HG03175 (cell line): Measurements from ENCODE around the gene LACTBL1.

Experiments
- ATAC-seq: cut with Tn5 transposase; IDR thresholded peaks from one replicate; pipeline ENCODE4 v1.9.1; 2021; ENCODE audit warnings: mild to moderate bottlenecking, moderate library complexity; ENCODE audit not compliant: unreplicated experiment

LACTBL1 gene

DNA sequence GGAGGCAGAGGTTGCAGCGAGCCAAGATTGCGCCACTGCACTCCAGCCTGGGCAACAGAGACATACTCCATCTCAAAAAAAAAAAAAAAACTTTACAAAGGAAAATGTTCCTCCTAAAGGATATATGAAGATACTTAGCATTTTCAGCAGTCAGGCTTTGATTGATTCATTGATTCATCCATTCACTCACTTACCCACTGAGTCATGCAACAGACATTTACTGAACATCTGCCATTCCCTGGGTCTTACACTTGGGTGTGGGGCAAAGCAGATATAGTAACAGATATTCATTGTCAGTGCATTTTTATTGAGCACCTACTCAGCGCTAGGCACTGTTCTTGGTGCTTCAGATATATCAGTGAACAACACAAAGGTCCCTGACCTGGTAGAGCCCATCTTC, 5.6 kb upstream of the LACTBL1 start:
- ATAC-seq: no peak

DNA sequence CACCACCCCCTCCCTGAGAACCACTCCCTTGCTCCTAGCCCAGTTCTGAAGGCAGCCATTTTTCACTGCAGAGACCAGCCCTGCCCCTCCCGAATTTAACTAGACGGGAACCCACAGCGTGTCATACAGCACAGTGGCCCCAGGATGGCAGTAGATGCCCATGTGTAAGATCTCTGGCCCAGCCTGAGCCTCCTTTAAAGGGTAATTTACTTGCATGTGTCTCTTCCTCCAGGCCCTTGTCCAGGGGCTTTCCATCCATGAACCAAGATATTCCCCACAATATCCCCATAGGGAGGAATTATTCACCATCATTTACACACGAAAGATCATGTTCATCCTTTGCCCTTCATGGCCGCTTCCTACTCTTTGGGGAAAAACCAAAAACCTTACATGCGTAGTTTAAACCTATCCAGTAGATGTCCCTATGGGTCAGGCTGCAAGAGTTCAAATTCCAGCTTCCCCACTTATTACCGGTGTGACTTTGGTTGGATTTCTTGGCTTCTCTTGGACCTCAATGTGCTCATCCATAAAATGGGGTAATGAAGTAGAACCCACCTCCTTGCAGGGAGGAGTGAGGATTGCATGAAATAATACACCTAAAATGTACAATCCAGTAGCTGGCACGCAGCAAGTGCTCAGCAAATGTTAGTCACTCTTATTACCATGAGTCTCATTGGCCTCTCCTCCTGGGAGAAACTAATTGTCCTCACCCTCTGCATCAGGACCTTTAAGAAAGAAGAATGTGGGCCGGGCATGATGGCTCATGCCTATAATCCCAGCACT, 4.0 kb upstream of the LACTBL1 start:
- peak; percentile 70 for ATAC-seq

DNA sequence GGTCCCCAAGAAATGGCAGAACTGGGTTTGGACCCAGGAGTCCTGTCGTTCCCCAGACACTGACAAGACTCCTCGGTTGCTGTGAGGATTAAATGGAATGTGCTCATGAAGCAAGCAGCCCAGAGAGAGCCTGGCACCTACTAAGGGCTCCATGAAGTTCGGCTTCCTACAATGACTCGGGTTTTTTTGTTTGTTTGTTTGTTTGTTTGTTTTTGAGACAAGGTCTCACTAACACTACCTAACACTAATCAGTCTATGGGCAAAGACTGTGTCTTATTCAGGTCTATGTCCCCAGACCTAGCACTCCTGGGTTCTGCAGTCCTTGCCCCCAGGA, 3.4 kb upstream of the LACTBL1 start:
- ATAC-seq: no peak

DNA sequence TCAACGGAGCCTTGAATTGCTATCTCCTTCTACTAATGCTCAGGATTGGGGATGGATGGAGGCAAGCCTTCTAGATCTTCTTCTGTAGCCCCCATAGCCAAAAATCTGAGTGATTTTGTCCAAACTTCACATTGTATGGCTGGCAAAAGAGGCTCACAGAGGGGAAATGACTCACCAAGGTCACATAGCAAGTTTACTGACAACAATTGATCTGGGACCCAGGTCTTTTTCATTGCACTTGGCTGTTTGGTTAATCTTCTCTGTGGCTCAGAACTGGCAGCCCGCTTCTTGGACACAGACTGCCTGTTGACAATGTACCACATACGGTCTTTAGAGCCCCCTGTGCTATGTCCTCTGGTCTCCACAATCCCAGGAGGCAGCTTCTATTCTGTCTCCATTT, 3.0 kb upstream of the LACTBL1 start:
- no peak for ATAC-seq

DNA sequence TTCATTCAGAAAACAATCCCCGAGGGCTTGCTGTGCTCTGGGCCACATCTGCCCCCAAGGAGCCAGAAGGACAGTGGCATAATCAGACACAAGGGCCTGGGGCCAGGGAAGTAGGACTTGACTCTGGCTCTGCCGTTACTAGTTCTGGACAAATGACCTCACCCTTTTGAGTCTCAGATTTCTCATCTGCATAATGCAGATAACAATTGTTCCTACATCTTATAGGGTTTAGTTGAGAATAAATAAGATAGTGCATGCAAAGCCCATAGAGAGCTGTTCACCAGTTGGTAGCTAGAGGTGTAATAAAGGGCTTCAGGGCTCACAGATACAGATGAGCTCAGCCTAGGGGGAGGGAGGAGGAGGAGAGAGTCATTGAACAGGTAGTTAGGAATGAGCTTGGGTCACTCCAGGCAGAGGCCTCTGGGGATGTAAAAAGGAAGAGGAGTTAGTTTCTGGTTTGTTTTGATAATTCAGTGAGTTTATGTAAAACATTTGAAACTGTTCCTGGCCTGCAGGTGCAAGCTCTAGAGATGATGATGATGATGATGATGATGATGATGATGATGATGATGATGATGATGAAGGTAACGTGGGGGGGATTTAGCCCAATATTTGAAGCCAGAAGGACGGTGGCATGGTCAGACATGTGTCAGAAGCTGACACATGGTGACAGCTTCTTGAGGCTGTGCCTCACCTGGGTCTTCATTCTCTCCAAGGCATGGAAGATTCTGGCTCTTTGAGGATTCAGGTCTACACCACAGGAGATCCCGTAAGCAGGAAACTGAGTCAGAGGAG, 858 bp downstream of the LACTBL1 start:
- ATAC-seq: no peak

DNA sequence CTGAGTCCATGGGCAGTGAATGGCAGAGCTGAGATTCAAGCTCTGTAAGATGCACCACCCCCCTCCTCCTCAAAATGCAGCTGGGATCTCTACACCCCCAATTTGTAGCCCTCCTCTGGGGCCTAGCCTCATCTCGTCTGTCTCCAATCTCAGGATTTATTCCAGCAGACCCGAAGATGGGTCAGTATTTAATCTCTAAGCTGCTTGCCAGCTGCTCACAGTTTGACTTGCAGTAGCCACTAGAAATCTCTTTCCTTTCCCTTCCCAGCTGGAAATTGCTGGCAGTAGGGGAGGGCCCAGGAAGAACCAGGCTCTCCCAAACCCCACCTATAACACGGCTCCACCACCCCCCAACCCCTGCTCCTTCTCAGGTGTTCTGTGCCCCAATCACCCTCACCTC, 1.5 kb downstream of the LACTBL1 start:
- ATAC-seq: no peak

DNA sequence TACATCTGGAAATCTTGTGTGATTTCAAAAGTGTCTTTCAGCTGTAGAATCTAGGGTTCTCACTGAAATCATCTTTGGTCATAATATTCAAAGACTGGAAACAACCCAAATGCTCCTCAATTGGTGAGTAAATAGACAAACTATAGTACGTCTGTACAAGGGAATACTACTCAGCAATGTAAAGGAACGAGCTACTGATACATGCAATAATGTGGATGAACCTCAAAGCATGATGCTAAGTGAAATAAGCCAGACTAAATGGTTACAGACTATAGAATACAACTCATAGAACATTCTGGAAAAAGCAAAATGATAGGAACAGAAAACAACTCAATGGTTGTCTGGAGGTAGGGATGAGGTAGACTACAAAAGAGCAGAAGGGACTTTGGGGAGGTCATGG, 2.6 kb downstream of the LACTBL1 start:
- no peak for ATAC-seq

DNA sequence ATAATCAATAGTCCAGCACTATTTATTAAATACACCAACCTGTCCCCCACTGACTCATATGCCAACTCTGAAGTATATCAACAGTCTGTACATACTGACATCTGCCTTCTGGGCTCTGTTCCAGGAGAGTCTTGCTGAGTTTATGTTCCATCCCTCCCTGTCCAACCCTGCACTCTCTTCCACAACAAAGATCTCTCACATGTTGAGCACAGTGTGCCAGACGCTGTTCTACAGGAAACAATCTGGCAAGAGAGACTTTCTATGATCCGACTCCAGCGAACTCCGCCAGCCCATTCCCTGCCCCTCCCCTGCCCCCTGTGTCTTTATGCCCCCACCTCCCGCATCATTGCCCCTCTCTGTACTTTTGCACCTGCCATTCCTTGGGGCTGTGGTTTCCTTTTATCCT, 3.4 kb downstream of the LACTBL1 start:
- ATAC-seq: no peak

DNA sequence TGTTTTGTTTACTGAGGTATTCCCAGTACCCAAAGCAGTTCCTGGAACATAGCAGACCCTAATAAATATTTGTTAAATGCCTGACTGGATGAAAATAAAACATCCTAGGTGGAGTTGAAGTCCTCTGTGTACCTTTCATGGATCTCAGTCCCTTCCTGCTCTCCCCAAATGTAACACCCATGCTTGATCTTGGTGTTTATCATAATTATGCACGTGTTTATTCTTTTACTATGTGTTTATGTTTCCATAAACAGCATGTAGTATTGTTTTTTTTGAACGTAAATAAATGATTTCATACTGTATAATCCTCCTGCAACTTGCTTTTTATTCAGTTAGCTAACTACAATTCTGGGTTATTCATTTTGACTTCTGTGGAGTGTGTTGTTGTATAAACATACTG, 4.8 kb downstream of the LACTBL1 start:
- ATAC-seq: no peak

DNA sequence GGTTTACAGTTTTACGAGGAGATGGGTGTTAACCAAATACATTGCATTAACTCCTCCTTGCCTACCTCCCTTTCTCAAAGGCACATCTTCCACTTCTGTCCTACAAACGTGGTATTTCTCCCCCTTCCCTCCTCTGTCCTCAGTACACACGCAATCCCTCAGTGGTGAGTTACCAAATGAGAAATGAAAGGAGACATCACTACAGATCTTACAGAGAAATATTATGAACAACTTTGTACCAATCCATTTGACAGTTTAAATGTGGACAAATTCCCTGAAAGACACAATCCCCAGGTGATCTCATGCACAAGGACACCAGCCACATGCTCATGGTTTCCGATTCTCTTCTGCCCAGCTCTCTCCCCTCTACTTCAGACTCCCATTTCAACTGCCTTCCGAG, 6.4 kb downstream of the LACTBL1 start:
- ATAC-seq: no peak

DNA sequence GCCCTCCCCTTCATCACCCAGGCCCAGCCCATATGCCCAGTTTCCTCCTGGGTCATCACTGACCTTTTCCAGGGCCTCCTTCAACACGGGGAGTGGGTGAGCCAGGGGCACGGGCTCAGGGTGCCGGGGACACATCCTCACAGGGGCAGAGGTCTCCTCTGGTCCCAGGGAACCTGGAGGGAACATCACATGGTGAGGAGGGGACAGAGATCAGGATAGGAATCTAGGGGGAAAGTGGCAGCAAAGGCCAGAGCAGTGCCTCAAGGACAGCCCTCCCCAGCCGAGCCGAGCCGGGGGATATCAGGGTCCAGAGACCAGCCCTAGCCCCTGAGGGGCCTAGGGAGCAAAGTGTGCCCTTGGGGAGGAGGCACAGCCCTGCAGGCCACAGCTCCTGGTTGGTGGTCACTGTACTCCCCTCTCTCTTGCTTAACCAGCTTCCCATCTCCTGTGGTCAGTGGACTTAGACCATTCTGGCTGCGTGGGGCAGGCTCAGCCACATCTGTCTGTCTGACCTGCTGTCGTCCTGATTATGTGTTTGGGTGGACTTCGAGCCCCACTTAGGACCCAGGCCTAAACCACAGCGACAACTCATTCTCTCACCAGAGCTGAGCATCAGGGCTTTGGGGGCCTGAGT, 9.5 kb downstream of the LACTBL1 start:
- no peak for ATAC-seq

DNA sequence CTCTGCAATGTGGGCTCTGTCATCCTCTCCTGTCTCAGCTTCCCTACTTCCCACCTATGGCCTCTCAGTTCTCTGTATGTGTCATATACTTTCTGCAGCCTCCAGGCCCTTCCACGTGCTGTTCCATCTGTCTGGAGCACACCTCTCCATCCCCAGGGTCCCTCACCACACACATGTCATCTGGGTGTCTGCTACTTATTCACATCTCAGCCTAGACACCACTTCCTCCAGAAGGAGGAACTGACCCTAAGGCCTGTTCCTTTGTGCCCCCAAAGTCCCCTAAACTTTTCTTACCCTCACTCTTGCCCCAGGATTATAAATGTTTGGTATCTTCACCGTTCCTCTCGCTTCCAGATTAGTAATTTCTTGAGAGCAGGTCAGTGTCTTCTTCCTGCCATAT, 10.1 kb downstream of the LACTBL1 start:
- ATAC-seq: no peak

DNA sequence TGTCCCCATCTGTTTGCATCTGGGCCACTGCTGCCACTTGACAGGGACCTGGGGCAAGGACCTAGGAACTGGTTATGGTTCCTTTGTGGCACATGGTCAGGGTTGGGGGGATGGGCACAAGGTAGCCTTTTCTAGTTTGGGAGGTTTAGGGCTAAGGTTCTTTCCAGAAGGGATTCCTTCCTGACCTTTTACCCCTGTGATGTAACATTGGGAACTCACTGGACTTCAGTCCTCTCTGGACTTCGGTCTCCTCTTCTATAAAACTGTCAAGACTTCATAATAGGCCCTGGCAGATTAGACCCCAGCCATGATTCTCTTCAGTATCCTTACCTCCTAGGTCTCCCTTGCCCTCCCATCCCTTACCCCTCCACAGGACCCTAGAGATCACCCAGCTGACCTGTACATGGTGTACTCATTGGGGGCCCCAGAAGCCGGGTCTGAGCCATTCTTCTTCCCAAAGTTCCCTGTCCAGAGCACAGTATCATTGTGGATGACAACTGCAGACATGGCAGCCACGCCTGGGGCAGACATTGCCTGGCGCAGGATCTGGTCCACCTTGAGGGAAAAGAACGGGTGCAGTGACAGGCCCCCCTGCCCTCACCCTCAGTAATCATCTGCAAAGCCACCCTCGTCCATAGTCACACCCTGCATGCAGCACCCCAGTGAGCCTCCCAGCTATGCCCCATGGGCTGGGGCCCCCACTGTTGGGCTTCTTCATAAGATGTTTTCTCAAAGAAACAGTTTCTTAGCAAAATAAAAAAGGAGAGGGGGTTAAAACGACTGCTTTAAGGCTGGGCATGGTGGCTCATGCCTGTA, 12.9 kb downstream of the LACTBL1 start:
- ATAC-seq: no peak

DNA sequence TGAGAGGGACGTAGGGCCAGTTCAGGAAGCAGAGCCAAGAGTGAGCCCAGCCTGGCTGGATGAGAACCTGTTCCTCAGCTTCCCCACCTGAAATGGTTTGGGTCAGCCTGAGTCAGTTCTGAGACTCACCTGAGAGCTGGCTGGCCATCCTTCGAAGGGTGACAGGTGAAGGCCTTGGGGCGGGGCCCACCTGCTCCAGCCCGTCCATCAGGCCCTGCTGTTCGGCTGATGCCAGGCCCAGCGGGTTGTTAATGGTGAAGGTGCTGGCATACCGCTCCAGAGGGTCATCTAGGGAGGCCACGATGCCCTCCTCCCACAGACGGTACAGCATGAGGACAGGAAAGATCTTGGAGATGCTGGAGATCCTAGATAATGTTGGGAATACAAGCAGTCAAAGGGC, 14.1 kb downstream of the LACTBL1 start:
- no peak for ATAC-seq

DNA sequence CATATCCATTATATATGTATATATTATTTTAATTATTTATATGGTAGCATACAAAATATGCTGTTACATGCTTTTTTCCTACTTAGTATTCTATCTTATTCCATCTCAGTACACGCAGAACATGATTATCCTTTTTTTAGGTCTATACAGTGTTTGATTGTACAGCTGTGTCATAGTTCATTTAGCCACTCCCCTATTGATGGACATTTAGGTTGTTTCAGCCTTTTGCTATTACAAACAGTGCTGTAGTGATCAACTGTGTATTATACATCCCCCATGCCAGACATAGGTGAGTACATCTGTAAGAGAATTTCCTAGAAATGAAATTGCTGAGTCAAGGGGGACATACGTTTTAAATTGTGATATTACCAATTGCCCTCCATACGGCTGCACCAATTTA, 15.6 kb downstream of the LACTBL1 start:
- ATAC-seq: no peak

DNA sequence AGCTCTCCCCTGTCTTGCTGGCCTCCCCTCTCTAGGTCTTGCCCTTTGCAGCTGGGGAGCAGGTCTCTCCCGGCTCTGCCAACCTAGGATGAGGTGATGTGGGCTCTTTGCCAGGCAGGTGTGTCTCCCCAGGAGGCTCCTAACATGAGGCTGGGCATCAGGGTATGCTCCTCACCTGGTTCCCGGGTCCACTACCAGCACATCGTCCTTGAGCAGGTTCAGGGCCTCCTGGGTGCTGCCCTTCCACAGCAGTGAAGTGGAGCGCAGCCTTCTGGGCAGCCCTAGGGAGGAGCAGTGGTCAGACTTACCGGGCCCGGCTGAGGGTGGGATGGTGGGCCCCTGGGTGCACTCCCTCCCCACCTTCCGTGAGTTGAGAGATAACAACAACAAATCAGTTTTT, 17.5 kb downstream of the LACTBL1 start:
- ATAC-seq: no peak

DNA sequence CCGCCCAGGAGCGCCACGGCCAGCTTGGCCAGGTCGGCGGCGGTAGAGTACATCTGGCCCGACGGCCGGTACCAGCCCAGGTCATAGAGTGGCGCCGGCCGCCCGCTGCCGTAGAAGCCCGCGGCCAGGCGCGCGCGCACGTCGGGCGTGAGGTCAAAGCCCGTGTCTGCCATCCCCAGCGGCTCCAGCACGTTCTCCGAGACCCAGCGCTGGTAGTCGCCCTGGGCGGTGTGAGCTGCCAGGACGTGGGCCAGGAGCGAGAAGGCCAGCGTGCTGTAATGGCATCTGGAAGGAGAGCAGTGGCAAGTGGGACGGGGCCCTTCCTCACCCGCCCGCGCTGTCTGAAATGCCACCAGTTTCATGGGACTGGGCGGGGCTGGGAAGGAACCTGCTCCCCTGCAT, 18.9 kb downstream of the LACTBL1 start:
- ATAC-seq: no peak

DNA sequence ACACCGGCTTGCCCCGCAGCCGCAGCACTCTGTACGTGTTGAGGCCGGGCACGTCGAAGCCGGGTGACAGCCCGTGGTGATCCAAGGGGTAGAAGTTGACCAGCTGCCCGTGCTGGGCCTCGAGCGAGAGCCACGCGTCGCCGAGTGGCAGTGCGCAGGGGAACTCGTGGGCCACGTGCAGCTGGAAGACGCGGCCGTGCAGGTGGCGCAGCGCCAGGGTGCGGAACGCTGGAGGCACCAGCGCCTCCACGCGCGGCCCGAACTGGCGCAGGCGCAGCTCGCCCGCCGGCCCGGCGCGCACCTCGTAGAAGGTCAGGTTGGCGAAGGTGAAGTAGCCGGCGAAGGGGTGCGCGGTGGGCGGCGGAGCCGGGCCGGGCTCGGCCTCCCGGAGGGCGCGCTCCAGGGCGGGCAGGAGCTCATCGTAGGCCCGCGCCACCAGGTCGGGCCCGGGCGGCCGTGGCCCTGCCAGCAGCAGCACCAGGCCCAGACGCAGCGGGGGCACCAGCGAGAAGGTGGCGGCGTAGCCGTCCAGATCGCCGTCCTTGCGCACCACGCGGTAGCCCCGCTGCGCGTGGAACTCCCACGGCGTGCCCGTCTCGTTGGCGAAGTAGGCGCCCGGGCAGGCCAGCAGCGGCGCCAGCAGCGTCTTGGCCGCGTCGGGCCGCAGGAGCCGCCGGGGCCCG, 19.5 kb downstream of the LACTBL1 start:
- ATAC-seq: no peak

DNA sequence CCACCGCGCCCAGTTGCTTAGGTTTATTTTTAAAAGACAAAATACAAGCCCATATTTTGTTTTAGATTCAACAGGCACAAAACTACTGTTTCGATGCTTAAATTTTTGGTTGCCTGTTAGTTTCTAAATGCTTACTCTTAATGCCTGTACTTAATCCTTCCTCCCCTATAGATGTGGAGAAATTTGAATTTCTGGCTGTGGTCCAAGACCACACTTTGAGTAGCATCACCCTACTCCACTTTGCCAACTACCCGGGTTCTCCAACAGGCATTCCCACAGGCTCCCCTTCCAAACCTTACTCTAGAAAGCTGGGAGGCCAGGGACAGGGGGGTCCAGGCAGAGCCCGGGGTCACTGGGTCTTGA, 20.0 kb downstream of the LACTBL1 start:
- ATAC-seq: no peak

DNA sequence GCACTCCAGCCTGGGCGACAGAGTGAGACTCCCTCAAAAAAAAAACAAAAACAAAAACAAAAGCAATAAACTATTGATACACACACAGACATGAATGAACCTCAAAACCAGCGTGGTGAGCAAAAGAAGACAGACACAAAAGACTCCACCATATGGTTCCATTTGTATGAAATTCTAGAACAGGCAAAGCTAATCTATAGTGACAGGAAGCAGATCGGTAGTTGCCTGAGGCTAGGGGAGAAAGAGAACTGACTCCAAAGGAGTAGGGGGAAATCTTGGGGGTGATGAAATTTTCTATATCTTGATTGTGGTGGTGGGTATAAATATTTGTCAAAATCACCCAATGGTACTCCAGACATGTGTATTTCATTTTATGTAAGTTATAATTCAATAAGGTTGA, 20.9 kb downstream of the LACTBL1 start:
- no peak for ATAC-seq

DNA sequence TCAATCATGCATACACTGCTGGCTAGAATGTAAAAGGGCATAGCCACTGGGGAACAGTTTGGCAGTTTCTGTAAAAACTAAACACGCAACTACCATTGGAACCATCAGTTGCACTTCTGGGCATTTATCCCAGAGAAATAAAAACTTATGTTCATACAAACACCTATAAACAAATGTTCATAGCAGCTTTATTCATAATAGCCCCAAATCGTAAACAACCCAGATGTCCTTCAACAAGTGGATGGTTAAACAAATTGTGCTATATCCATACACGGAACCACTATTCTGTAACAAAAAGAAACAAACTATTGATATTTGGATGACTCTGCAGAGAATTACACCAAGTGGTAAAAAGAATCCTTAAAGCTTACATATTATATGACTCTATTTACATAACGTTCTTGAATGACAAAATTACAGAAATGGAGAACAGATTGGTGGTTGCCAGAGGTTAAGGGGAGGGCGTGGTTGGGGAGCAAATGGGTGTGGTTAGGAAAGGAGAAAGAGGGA, 22.8 kb downstream of the LACTBL1 start:
- ATAC-seq: no peak
